ENCODE measurements around the gene SERGEF.

The SERGEF gene

DNA sequence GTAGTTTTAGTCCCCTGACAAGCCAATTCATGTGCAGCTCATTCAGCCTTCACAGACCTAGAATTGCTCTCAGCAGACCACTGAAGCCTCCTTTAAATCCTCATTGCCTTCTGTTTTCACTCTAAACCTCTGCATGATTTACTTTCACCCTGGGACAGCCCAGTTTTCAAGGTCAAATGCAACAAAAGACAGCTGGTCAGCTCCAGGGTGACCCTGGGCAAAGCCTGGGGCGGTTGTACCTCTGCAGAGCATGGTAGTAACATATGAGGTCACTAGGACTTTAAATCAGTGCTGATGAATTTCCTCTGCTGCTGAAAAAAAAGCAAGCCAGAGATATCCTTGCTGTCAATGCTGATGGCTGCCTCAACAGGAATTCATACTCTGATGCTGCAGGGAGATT is 62.2 kb downstream of the SERGEF start:
- DNase-seq, result no peak

DNA sequence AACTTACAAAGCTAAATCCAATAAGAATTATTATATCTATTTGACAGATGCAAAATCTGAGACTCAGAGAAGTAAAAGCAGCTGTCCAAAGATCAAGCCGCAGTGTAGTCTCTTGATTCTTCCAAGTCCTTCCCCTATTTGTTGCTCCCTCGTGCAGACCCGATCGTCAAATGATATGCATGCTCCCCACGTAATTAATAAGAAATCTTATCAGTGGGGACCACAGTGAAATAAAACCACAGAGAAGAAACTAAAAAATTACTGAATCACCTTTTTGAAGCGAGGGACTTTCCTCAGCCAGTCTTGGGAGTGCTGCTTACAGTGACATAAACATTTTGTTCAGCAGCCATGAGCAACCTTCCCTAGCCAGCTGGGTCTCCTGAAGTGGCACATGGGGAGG is 64.6 kb downstream of the SERGEF start:
- DNase-seq, result no peak

DNA sequence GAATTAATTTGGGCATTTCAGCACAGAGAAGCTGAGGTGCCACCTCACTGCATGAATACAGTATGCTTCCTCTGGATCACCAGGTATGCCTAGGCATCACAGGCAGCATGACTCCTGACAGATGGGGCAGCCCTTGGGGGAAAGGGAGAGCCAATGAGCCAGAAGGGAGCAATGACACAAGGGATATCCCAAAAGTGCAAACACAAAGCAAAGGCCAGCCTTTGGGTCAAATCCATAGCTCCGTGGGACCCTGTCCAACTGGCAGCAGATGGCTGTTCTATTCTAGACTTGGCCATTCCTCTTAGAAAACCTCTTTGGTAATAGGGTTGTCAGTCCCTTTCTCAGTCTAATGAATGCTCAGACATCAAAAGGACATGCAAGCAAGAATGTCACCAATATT is 73.3 kb downstream of the SERGEF start:
- DNase-seq, result no peak

DNA sequence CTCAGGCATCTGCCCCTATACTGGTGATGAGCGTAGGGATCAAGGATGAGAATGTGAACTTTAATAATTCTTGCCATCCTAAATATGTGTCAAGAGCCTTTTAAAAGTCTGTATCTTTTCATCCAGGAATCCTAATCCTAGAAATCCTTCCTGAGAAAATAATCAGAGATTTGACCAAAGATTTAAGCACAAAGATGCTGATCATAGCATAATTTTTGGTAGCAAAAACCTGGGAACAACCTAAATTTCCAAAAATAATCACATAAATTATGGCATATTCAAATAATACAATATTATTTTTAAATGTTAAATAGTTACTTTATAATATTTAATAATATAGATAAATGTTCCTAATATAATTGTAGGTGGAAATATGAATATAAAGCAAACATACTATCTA is 76.1 kb downstream of the SERGEF start:
- no peak for DNase-seq

DNA sequence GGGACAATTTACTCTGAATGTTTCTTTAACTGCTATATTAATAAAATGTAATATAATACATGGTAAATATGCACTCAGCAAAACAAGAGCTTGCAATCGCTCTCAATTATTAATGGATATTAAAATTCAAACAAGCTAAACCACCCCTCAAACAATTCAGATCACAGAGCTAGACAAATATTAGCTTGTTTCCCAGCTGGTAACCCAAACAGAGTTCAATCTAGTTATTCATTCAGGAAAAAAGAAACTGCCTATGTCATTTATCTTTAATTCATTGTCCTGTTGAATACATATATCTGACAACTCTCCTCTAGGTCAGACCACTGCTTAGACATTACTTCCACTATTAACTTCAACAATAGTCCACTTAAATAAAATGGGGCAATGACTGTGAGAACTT is 78.7 kb downstream of the SERGEF start:
- DNase-seq, result no peak

DNA sequence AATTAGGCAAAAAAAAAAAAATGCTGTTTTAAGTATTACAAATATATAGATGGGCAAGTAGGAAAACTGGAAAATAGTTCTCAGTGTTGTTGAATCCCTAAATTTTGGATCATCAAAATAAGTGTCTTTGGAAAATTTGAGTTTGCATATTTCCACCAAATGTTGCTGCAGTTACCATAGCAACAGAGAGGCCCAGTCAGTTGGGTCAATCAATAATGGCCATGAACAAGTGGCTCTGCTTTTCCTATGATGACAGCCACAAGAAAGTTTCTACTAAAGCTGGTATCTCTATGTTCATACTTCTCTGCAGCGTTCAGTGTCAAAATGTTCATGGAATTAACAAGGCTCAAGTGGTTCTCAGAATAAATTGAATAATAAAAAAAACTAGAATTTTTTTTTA is 79.1 kb downstream of the SERGEF start:
- no peak for DNase-seq

DNA sequence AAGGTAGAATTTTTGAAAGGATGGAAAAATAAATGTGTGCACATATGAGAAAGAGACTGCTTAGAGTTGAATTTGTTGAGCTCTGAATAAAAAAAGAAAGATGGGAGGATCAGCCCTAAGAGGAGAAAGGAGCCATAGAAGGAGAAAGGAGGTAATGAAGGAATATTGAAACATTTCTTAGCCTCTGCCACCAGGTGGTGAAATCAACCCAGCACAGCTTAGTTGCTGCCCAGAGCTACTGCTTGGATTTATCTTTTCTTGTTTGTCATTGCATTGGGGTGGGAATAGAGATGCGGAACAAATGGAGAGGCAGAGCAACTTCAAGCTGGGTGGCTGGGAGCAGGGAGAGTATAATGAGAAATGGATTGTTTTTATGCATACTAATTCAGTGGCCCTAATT is 80.4 kb downstream of the SERGEF start:
- no peak for DNase-seq

DNA sequence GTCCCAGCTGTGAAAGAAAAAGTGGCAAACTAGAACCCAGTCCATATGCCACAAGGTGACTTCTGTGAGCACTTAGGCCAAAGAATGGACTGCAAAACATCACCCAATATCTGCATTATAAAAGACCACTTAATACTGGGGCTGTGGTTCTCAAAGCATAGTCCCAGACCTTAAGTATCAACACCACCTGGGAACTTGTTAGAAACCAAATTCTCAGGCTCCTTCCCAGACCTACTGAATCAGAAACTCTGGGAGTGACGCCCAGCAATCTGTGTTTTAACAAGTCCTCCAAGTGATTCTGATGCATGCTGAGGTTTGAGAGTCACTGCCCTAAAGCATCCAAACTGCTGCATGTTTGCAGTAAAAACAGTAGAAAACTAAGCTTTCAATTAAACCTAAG is 81.3 kb downstream of the SERGEF start:
- DNase-seq, result no peak

DNA sequence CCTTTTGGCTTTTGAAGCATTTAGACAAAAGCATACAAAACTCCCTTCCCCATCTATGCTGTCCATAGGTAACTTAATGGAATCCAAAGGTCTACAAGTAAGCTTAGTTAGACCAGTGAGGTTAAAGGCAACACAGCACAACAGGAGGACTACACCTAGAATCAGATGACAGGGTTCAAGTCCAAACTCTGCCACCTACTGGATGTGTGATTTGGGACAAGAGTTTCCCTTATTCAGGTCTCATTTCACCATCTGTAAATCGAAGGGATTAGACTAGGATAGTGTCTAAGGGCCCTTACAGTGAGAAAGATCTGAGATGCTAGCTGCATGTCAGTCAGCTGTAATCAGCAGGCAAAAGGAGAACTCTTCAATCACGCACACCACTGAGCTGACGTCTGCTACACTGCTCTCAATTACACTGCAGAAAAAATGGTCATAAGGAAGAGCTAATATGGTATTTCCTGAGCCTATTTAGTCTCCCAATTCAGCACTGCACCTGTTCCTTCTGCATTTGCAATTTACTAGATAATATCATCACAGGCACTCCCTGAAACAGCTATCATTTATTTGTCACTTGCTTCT is 82.2 kb downstream of the SERGEF start:
- no peak for DNase-seq

DNA sequence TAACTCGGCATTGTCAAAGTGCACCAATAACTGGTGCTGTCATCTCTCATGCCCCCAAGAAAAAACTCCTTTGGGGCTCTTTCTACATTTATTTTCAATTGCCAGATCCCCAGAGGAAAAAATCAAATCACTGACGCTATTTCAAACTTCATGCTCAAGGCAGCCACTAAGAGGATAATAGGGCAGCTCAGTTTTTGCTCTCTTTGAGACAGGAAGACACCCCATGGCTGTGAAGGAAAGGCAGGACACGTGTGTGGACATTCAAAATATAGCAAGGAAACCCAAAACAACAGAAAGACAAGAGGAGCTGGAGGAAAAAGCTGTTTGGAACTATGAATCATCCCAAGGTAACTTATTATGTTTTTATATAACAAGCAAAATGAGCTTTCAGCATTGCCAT is 83.7 kb downstream of the SERGEF start:
- DNase-seq, result no peak

DNA sequence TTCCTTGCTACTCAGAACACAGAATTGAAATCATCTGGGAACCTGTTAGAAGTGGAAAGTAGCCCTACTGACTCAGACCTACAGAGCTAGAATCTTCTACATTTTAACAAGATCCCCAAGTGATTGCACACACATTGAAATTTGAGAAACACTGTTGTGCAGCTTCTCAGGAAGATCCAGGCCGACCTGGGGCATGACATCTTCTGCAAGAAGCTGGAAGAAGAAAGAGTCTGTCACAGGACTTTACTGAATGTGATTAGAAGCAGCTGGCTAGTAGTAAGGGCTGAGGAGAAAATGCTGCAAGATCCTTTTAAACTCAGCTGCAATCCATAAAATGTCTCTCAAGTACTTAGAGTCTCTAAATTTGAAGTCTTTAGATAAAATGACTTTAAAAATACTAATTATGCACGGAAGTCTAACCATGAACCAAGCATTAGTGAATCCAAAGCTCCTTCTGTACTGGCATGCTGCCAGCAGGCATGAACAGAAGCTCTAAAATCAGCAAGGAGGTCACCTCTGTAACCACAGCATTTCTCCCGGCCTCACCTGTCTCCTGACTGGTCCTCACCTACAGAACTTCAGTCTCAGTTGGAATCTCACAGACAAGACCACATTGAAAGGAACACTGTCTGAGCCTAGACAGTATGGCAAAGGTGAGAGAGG is 85.0 kb downstream of the SERGEF start:
- DNase-seq, result no peak

DNA sequence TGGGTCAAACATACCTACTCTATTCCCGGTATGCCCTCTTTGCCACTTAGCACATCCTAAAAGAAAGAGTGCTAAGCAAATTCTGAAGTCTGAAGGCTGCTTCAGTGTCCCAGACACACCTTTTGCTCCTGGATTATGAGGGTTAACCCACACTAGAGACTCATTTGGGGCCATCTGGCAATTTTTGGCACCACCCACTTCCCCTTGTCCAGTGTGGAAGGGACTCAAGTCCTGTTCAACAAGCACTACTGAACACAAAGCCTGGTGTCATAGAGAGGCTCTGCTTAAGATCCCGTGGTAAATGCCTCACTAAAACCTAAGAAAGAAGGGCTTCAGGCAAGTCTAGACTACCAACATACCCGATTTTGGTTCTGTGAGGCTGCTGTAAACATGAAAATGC is 85.8 kb downstream of the SERGEF start:
- DNase-seq, result no peak

DNA sequence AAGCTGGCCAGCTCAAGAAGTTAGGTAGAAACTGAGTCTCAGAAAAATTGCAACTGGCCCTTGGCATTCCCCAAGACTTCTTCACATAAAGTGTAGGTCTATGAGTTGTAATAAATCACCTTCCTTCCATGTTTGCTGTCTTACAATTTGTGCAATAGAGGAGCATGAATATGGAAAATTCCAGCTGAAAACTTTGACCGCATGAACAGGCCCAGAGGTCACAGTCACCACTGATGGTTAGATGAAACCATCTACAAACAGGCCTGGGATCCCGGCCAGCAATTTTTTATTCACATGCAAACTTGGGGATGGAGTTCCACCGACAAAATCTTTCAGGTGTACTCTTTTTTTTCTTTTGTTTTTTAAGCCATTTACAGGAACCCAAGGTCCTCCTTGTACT is 88.1 kb downstream of the SERGEF start:
- no peak for DNase-seq

DNA sequence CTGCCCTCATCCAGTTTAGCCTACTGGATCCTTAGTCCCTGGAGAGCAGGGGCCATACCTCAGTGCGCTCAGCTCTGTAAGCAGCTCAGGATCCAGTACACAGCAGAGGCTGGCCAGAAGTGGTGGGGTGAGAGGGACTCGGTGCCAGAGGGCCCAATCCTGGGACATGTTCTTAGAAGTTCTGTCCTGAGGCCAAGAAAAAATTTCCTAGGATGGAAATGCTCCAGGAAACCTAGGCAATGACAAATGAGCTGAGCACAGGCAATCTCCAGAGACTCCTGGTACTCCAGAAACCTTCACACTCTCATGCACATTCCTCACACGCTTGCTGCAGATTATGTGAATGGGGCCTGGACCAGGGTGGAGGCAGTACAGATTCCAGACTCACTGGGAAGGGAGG is 89.6 kb downstream of the SERGEF start:
- DNase-seq, result no peak

DNA sequence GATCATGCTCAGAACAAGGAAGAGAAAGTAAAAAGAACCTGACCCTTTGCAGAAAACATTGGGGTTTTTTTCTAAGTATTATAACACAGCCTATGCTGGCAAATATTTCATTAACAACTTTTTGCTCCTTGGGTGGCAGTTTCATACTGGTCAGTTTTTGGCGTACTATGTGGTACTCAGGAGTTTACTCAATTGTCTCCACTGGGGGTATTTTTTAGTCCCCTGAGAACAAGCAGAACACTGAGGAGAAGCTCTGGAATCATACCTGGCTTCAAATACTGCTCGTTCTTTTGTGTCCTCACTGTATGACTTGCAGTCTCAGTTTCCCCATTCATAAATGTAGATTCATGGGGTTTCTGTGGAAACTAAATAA is 90.4 kb downstream of the SERGEF start:
- DNase-seq, result no peak

DNA sequence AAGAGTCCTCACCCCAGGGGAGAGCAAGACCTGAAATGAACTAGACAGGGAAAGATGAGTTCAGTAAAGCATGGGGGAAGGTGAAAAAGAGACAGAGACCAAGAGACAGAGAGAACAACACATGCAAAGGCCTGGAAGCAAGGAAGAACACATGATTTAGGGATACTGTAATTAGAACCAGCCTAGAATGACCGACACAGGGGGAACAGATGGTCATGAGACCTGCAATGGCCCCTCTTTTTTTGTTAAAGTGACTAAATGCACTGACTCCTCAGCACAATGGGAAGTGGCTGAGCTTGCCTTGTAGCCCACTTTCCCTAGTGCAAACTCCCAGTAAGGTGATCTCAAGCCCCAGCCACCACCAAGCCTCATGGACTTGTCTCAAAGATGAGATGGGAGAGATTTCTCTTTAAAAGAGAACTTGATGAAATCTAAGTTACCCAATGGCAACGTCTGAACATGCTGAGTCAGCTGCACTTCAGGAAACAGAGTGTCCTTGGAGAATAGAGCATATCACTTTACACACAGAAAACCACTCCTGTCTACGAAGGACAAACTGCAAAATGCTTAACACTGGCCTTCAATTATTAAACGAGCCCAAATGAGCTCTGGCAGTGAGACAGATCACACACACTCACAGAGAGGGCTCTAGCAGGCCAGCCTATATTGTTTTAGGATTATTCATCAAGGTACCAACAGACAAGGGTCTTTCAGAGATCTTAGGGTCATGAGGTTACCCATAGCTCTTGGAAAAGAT is 91.0 kb downstream of the SERGEF start:
- no peak for DNase-seq

DNA sequence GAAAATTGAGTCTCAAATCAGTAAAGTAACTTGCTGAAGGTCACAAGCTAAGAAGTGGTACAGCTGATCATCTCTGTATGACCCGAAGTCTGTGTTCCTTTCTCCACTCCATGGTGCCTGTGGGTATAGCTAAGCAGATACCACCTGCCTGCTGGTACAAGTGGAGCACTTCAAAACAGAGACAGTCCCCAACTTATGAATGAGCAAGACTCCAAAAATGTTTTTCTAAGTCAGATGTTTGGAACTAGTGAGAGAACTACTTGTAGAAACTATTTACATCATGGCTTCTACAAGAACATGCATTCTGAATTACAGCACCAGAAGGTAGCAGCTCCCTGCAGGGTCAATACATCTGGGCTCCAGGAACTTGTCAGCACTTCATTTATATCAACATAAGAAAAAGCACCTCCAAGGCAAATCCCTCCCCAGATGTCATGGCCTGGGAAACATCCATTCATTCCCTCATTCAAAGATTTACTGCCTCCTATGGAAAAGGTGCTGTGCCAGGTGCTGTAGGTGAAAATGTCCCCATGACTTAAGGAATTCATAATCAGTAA is 94.7 kb downstream of the SERGEF start:
- DNase-seq, result no peak

DNA sequence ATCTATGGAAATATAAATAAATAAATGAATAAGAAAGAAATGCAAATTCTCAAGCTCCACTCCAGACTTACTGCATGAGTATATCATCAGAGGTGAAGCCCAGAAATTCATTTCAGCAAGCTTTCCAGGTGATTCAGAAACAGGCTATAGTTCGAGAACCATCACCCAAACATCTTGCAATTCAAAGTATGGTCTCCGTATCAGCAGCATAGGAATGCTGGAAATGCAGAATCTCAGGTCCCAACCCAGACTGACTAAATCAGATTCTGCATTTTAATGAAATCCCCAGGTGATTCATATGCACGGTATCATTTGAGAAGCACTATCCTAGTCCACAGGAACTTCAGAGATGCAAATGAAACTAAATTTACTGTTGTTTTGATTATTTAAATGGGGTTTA is 95.3 kb downstream of the SERGEF start:
- DNase-seq, result no peak

DNA sequence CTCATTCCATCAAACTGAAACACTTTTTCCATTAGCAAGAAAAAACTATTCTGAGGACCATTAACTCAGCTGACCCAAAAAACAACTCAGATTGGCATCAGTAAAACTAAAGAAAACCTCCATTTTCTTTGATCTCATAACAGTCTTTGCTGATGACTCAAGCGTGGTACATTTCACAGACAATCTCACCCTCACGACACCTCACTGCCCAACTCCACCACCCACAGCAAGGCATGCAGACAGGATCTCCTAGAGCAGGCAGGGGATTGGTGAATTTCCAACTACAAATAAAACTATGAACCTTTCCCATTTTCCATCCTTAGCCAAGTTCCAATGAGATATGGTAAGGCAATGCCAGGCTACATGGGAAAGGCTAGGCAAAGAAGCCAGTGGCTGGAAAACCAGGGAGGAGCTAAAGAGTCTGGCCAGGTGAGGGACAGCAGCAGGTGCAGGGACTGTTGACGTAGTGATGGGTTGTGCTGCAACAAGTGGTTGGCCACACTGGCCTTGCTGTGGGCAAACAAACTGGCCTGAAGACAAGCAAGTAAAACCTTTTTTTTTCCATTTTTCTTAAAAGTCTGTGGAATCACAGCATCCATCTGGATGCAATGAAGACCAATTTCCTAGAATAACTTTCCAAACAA is 97.2 kb downstream of the SERGEF start:
- no peak for DNase-seq

DNA sequence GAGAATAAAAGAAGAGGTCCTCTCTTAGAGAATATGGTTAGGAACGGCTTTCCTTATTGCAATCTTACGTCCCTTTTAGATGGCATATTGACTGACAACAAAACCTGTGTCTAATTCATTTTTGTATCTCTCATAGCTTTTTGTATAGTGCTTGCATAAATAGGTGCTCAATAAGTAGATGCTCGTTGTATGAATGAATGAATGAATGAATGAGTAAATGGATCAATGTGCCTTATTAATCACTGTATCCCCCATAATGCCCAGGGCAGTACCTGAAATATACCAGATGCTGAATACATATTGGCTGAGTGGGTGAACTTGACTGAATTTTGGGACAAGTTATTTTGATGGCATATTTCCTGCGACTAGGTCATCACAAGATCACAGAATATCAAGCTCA is 97.9 kb downstream of the SERGEF start:
- DNase-seq, result no peak

DNA sequence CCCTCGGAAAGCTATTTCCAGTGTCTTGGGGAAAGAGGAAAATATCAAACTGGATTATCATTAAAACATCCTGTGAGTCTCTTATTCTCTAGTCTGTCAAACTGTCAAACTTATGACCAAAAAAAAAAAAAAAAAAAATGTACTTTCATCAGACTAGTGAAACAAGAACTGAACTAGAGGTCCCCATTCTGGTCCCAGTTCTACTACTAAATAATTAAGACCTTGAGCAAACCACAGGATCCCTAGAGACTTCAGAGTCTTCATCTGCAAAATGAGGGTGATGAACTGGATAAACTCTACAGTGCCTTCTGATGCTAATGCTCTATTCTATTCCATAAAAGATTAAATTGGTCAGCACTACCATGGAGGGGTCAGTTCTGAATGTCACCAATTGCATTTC is 105.8 kb downstream of the SERGEF start:
- no peak for DNase-seq

DNA sequence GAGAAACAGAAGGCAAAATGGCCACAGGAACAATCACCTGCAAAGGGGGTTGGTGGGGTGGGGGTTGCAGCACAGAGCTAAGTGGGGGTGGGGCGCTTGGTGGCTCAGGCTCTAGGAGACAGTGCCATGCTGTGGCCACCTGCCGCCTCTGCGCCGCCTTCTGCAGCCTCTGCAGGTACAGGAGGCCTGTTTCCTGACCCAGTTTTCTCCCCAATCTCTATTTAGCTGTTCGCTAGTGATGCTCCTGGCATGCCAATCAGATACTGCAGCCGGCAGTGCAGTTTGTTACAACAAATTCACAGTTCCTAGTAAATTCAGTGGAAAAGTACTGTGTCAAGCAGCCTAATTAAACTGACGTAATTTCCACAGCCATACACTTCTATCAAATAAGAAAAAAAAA is 106.4 kb downstream of the SERGEF start:
- no peak for DNase-seq

DNA sequence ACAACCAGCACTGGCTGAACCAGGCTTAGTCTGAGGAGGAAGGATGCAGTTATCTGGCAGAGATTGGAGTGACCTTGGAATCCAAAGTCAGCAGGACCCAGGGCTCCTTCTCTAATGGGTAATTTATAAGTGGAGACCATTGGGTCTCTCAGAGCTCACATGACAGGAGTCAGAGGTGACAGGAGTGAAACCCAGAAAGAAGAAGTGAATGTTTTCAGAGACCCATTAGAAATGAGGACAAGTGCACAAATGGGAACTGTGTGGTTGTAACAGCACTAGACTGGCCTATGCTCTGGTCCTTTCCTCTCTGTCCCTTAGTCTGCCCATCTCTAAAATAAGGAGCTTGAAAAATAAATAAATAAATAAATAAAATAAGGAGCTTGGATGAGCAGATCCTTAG is 107.4 kb downstream of the SERGEF start:
- DNase-seq, result no peak

DNA sequence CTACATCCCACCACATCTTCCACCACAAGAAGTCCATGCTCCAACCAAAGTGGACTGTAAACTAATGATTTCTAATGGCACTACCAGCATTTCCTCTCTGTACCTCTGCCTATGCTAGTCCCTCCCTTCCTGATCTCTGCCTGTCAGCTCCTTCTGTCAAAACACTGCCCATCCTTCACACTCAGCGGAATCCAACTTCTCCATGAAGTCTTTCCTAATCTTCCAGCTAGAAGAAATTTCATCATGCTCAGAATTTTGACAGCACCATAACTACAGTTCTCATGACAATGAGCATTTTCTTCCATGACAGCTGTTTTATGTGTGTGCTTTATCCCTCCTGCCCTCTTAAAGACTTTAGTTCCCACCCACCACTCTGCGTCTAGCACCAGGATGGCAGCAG is 111.4 kb downstream of the SERGEF start:
- DNase-seq, result no peak
